Heart left ventricle (tissue), 13 donors: ENCODE data around the gene LIMK2.

Experiments used
- POLR2A ChIP-seq, 2 donors: fragments of 450-650 bp; IDR thresholded peaks; one replicate each; pipeline ENCODE4 v1.6.1; 2017; ENCODE audit warnings: antibody characterized with exemption in 2 of 2, mild to moderate bottlenecking in 2 of 2, moderate library complexity in 2 of 2
- TF ChIP-seq, protein P1 (sequence below), 12 donors: fragments of 200-600 bp; sonication (generic) in 4 of 12; IDR thresholded peaks; one replicate each; pipeline versions ENCODE4 v1.5.0 to v1.8.0; 2018 to 2022; ENCODE audit warnings: antibody characterized with exemption in 12 of 12, mild to moderate bottlenecking in 5 of 12
- donor health status: ischemic (EF 13 %, LVEDD 7.1; RV severe dilation, severe dysfunction).
- donor health status: DM: no; HTN: yes; CAD: no.
- donor health status: DM: no; HTN: no; CAD: no.
- donor health status: ischemic (EF 25% LVEDD 6.9; RV normal size, moderate dysfunction).
- donor health status: ischemic (EF 25% LVEDD 5.7; RV mildly dilated, moderate dysfunction).
- donor health status: ischemic (EF 35%, LVEDD 5.7; RV mildly dilated, moderate dysfunction).
- donor health status: nonischemic (EF 11% LVEDD 7.7; RV severe dilation, severe dysfunction).
- donor health status: DM: yes; HTN: yes; CAD: no.
- donor health status: PGD.
- donor health status: ischemic (EF 29% LVEDD 5.4; RV normal size, mild dysfunction).
- donor health status: nonischemic (EF 23%, LVEDD 6.1; RV moderate dilation, normal function).

DNA sequence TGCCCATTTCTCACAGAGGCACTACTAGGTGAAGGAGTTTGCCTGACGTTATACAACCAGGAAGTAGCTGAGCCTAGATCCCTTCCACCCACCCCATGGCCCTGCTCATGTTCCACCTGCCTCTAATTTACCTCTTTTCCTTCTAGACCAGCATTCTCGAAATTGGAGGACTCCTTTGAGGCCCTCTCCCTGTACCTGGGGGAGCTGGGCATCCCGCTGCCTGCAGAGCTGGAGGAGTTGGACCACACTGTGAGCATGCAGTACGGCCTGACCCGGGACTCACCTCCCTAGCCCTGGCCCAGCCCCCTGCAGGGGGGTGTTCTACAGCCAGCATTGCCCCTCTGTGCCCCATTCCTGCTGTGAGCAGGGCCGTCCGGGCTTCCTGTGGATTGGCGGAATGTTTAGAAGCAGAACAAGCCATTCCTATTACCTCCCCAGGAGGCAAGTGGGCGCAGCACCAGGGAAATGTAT lies 66.1 kb downstream of the LIMK2 start:
- TF ChIP-seq, protein P1, sequence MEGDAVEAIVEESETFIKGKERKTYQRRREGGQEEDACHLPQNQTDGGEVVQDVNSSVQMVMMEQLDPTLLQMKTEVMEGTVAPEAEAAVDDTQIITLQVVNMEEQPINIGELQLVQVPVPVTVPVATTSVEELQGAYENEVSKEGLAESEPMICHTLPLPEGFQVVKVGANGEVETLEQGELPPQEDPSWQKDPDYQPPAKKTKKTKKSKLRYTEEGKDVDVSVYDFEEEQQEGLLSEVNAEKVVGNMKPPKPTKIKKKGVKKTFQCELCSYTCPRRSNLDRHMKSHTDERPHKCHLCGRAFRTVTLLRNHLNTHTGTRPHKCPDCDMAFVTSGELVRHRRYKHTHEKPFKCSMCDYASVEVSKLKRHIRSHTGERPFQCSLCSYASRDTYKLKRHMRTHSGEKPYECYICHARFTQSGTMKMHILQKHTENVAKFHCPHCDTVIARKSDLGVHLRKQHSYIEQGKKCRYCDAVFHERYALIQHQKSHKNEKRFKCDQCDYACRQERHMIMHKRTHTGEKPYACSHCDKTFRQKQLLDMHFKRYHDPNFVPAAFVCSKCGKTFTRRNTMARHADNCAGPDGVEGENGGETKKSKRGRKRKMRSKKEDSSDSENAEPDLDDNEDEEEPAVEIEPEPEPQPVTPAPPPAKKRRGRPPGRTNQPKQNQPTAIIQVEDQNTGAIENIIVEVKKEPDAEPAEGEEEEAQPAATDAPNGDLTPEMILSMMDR (IDR thresholded peaks at IDR 0.05): no peak
- TF ChIP-seq POLR2A (IDR thresholded peaks at IDR 0.05): no peak
